ENCODE data around the gene CHRNB1. TPM values are rescaled to one million over a fixed set of nuclear protein-coding genes. Genes with fewer than 3 reads are reported as not detected.

The CHRNB1 gene
- total and polyA plus RNA-seq, 10 of the 15 experiments (the other 5 are each of a cell fraction or from before 2014, with no cell fraction given): 5.8 to 14.8 (median 11.3) TPM

DNA sequence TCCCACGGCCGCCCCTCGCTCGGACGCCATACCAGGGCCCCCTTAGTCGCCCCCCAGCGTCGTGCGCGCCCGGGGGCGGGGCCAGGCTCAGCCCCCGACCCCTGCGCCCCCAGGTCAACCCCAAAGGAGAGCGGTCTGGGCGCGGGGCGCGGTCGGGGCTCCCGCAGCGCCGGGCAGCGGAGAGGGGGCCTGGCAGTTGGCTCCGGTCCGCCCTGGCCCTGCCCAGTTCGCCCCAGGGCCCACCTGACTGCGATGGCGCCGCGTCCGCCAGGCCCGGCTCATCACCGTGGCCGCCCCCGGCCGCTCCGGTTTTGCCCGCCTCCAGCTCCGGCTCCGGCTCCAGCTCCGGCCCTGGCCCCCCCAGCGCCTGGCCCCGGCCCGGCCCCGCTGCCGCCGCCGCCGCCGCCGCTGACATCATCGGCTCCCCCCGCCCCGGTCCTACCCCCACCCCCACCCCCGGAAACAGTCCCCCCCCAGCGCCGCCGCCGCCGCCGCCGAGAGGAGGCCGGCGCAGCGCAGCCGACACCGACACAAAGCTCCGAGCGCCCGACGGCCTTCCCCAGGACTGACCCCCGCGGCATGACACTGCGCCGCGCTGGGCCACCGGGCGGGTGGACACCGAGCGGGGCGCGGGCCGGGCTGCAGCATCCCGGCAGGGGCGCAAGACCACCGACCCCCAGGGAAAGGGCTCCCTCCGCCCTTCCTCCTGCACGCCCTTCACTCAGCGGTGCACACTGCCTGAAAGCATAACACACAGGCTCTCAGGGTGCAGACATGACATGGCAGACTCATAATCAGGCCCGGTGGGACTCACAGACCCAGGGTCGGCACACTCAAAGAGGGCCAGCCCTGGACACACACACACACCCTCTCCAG, 34.6 kb downstream of the CHRNB1 start, which contains the start of gene ZBTB4:
ZBTB4 (minus strand) TSS at position 419 of the 876 bp plus-strand sequence. CDS start 12,830 bp downstream, outside the sequence.
- POLR2A ChIA-PET: interaction anchor here (0.6 to 3.2 kb wide), 10 partner anchors 8 to 125 kb away, joined by 3 to 18 read pairs (median 4); partner anchors contain the start of genes SENP3, TMEM102 and TMEM95
- peak within 1 kb of the TSS; percentile 79 for H3K9ac ChIP-seq (ENCODE audit: control insufficient read depth, insufficient read depth, low read length)
- in situ Hi-C loops (cut with MboI) (no loop called here), intact Hi-C loops (cut with micrococcal nuclease; ENCODE audit: unreplicated experiment) (loop anchor here (10.0 kb wide), 1 partner anchor 205 kb away; the partner anchor contains the start of genes TP53 and WRAP53)
- CTCF ChIA-PET: interaction anchor here (2.4 to 6.2 kb wide), 2 partner anchors 43 to 82 kb away, joined by 7 to 17 read pairs; partner anchors contain the start of gene SENP3
- peak within 1 kb of the TSS; percentile 64 for H3K27ac ChIP-seq (ENCODE audit: control insufficient read depth, insufficient read depth)
- FAIRE-seq (no peak), DNase-seq (ENCODE audit: low read depth, low spot score) (no peak), ATAC-seq (peak; percentile 17)
- H3K79me2 ChIP-seq (ENCODE audit: control insufficient read depth, insufficient read depth, low read length): peaks cover 31% of the 10 kb centered on the region
- peaks cover 11% of the 10 kb centered on the region for H3K4me1 ChIP-seq (ENCODE audit: control insufficient read depth, insufficient read depth, low read length)
- RAD21 ChIA-PET (ENCODE audit: unreplicated experiment): interaction anchor here (0.9 to 2.2 kb wide), 6 partner anchors 34 to 150 kb away, joined by 3 to 19 read pairs (median 4); partner anchors contain the start of gene TMEM102
- no TSS peak for BruUV-seq (replicated peaks)
- peak within 1 kb of the TSS; percentile 65 for H2AFZ ChIP-seq (ENCODE audit: control insufficient read depth, low read depth, low read length)
- H3K4me3 ChIP-seq: peak within 1 kb of the TSS; percentile 89
- WGBS (ENCODE audit: insufficient coverage, insufficient replicate concordance, low lambda C conversion rate, missing lambda C conversion rate): under 1% methylated on average over 30 of the region's 92 CpGs
- H3K27me3 ChIP-seq (replicated peaks in 1 of 2; ENCODE audit: control insufficient read depth in 2 of 2, insufficient read depth in 2 of 2, low read length in 1 of 2): no peaks in the 10 kb centered on the region
- SMC1A ChIA-PET (ENCODE audit: uncharacterized antibody, unreplicated experiment): interaction anchor here (0.8 to 2.6 kb wide), 3 partner anchors 25 to 123 kb away, joined by 3 to 8 read pairs (median 3); no protein-coding TSS in a partner anchor
- no peaks in the 10 kb centered on the region for H3K9me3 ChIP-seq (replicated peaks; ENCODE audit: control insufficient read depth, insufficient read depth, low read length)
- H3K4me2 ChIP-seq (ENCODE audit: control insufficient read depth, insufficient read depth): peak within 1 kb of the TSS; percentile 97
- no peaks in the 10 kb centered on the region for H3K36me3 ChIP-seq (ENCODE audit: control insufficient read depth in 2 of 2, insufficient read depth in 2 of 2, low read length in 1 of 2)
- peaks cover 2% of the 10 kb centered on the region; the same call in 1 of the 2 replicates for H4K20me1 ChIP-seq (ENCODE audit: control insufficient read depth, insufficient read depth)
- TF ChIP-seq SMARCA5 (IDR thresholded peaks at IDR 0.05) (peak; percentile 68), YY1 (IDR thresholded peaks at IDR 0.05; ENCODE audit: low read depth, low read length) (peak; percentile 42), ZNF217 (IDR thresholded peaks at IDR 0.05) (0 out of 2 replicates have a peak, but pooled peaks have one; percentile 50), GATAD2B (conservative IDR thresholded peaks at IDR 0.05; ENCODE audit: low read depth) (peak; percentile 80), NR2C1 (IDR thresholded peaks at IDR 0.05) (peak; percentile 19; the same call in 1 of the 2 replicates), CHD2 (IDR thresholded peaks at IDR 0.05; ENCODE audit: borderline replicate concordance, low read depth, low read length) (0 out of 2 replicates have a peak, but pooled peaks have one; percentile 0), RAD21 (IDR thresholded peaks at IDR 0.05; ENCODE audit: insufficient read depth, low read depth, low read length) (no peak), TBL1XR1 (IDR thresholded peaks at IDR 0.05; ENCODE audit: low read depth, low read length) (no peak), SMAD5 (IDR thresholded peaks at IDR 0.05; ENCODE audit: low read depth) (no peak), BACH1 (IDR thresholded peaks at IDR 0.05; ENCODE audit: borderline replicate concordance) (peak; percentile 64), DPF2 (IDR thresholded peaks at IDR 0.05) (peak; percentile 78; the same call in 1 of the 2 replicates), CREB1 (IDR thresholded peaks at IDR 0.05; ENCODE audit: low read depth) (0 out of 2 replicates have a peak, but pooled peaks have one; percentile 1), IKZF1 (conservative IDR thresholded peaks at IDR 0.05) (peak; percentile 75; the same call in 1 of the 2 replicates), LARP7 (IDR thresholded peaks at IDR 0.05) (peak; percentile 80), NR2F1 (conservative IDR thresholded peaks at IDR 0.05) (peak; percentile 78), POLR2A (IDR thresholded peaks at IDR 0.05; ENCODE audit: low read depth, low read length) (peak; percentile 68; the same call in 1 of the 2 replicates)
- TF ChIP-seq, protein P1, sequence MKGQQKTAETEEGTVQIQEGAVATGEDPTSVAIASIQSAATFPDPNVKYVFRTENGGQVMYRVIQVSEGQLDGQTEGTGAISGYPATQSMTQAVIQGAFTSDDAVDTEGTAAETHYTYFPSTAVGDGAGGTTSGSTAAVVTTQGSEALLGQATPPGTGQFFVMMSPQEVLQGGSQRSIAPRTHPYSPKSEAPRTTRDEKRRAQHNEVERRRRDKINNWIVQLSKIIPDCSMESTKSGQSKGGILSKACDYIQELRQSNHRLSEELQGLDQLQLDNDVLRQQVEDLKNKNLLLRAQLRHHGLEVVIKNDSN (IDR thresholded peaks at IDR 0.05; ENCODE audit: borderline replicate concordance, extremely low read length, insufficient read depth, low read depth, low read length): peak; percentile 6
- TF ChIP-seq, protein P2, sequence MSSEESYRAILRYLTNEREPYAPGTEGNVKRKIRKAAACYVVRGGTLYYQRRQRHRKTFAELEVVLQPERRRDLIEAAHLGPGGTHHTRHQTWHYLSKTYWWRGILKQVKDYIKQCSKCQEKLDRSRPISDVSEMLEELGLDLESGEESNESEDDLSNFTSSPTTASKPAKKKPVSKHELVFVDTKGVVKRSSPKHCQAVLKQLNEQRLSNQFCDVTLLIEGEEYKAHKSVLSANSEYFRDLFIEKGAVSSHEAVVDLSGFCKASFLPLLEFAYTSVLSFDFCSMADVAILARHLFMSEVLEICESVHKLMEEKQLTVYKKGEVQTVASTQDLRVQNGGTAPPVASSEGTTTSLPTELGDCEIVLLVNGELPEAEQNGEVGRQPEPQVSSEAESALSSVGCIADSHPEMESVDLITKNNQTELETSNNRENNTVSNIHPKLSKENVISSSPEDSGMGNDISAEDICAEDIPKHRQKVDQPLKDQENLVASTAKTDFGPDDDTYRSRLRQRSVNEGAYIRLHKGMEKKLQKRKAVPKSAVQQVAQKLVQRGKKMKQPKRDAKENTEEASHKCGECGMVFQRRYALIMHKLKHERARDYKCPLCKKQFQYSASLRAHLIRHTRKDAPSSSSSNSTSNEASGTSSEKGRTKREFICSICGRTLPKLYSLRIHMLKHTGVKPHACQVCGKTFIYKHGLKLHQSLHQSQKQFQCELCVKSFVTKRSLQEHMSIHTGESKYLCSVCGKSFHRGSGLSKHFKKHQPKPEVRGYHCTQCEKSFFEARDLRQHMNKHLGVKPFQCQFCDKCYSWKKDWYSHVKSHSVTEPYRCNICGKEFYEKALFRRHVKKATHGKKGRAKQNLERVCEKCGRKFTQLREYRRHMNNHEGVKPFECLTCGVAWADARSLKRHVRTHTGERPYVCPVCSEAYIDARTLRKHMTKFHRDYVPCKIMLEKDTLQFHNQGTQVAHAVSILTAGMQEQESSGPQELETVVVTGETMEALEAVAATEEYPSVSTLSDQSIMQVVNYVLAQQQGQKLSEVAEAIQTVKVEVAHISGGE (CRISPR knock-in tag; IDR thresholded peaks at IDR 0.05): no peak
- TF ChIP-seq, protein P3, sequence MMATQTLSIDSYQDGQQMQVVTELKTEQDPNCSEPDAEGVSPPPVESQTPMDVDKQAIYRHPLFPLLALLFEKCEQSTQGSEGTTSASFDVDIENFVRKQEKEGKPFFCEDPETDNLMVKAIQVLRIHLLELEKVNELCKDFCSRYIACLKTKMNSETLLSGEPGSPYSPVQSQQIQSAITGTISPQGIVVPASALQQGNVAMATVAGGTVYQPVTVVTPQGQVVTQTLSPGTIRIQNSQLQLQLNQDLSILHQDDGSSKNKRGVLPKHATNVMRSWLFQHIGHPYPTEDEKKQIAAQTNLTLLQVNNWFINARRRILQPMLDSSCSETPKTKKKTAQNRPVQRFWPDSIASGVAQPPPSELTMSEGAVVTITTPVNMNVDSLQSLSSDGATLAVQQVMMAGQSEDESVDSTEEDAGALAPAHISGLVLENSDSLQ (IDR thresholded peaks at IDR 0.05): 0 out of 2 replicates have a peak, but pooled peaks have one; percentile 42

All from GM12878 (cell line).